Measurements from ENCODE around the gene FDXR. TPM values are rescaled to one million over a fixed set of nuclear protein-coding genes. Genes with fewer than 3 reads are reported as not detected.
"Not testable (repeated sequence)": the region's sequence is repeated elsewhere in the genome, so short reads cannot be mapped to it uniquely, and the experiment has no call there.

Gene FDXR
- total RNA-seq, 1 experiment from 2014 or later: 29.7 TPM

- peaks cover 29% of the 10 kb centered on the region for H3K36me3 Mint-ChIP-seq (ENCODE audit: insufficient read depth, unreplicated experiment)
- no peaks in the 10 kb centered on the region for H3K27me3 Mint-ChIP-seq (ENCODE audit: insufficient read depth, unreplicated experiment)
- POLR2A ChIA-PET: no interaction called here
- peaks cover 22% of the 10 kb centered on the region for H3K4me1 Mint-ChIP-seq (ENCODE audit: insufficient read depth, unreplicated experiment)
- BruUV-seq (replicated peaks): no TSS peak
- H3K4me3 Mint-ChIP-seq (ENCODE audit: unreplicated experiment): no peak overlapping the region
- CTCF ChIA-PET: interaction anchor here (1.4 to 1.5 kb wide), 2 partner anchors 79 to 90 kb away, joined by 3 to 7 read pairs; no protein-coding TSS in a partner anchor
- no peak for TF ChIP-seq CTCF (IDR thresholded peaks at IDR 0.05; ENCODE audit: unreplicated experiment)
- no peaks in the 10 kb centered on the region for H3K9me3 Mint-ChIP-seq (ENCODE audit: unreplicated experiment)
- peak; percentile 46 for DNase-seq (ENCODE audit: unreplicated experiment)
- intact Hi-C loops (cut with micrococcal nuclease): loop anchor here (5.0 kb wide), 1 partner anchor 332 kb away; no protein-coding TSS in a partner anchor
- no peak overlapping the region for H3K27ac Mint-ChIP-seq (ENCODE audit: low read depth, unreplicated experiment)
These were observed 2.3 kb downstream of the FDXR start for GRCh38 chr17:74870512-74870911.

GRCh38 chr17:74870028-74870427, 2.8 kb downstream of the FDXR start:
- Mint-ChIP-seq H3K36me3 (ENCODE audit: insufficient read depth, unreplicated experiment) (peaks cover 33% of the 10 kb centered on the region), H3K4me1 (ENCODE audit: insufficient read depth, unreplicated experiment) (peaks cover 22% of the 10 kb centered on the region)
- DNase-seq (ENCODE audit: unreplicated experiment); POLR2A ChIA-PET; BruUV-seq (replicated peaks); H3K4me3 Mint-ChIP-seq (ENCODE audit: unreplicated experiment); CTCF ChIA-PET; H3K9me3 Mint-ChIP-seq (ENCODE audit: unreplicated experiment); H3K27me3 Mint-ChIP-seq (ENCODE audit: insufficient read depth, unreplicated experiment); H3K27ac Mint-ChIP-seq (ENCODE audit: low read depth, unreplicated experiment): not testable (repeated sequence)
- intact Hi-C loops (cut with micrococcal nuclease): loop anchor here (5.0 kb wide), 1 partner anchor 332 kb away; no protein-coding TSS in a partner anchor

GRCh38 chr17:74868908-74869255, 3.9 kb downstream of the FDXR start:
- DNase-seq (ENCODE audit: unreplicated experiment): no peak
- BruUV-seq (replicated peaks): no TSS peak
- H3K4me3 Mint-ChIP-seq (ENCODE audit: unreplicated experiment): no peak overlapping the region
- peaks cover 36% of the 10 kb centered on the region for H3K36me3 Mint-ChIP-seq (ENCODE audit: insufficient read depth, unreplicated experiment)
- no peaks in the 10 kb centered on the region for H3K27me3 Mint-ChIP-seq (ENCODE audit: insufficient read depth, unreplicated experiment)
- ChIA-PET POLR2A (interaction anchor here (0.7 kb wide), 1 partner anchor 91 kb away, joined by 3 read pairs; no protein-coding TSS in a partner anchor), CTCF (interaction anchor here (0.6 to 2.0 kb wide), 5 partner anchors 10 to 592 kb away, joined by 3 to 5 read pairs (median 3); no protein-coding TSS in a partner anchor)
- no peak overlapping the region for H3K27ac Mint-ChIP-seq (ENCODE audit: low read depth, unreplicated experiment)
- H3K9me3 Mint-ChIP-seq (ENCODE audit: unreplicated experiment): no peaks in the 10 kb centered on the region
- no peak for TF ChIP-seq CTCF (IDR thresholded peaks at IDR 0.05; ENCODE audit: unreplicated experiment)
- peaks cover 20% of the 10 kb centered on the region for H3K4me1 Mint-ChIP-seq (ENCODE audit: insufficient read depth, unreplicated experiment)
- intact Hi-C loops (cut with micrococcal nuclease): loop anchor here (10.0 kb wide), 1 partner anchor 304 kb away; the partner anchor contains the start of gene CD300H

GRCh38 chr17:74868251-74868907, 4.4 kb downstream of the FDXR start:
- CTCF ChIA-PET: interaction anchor here (0.5 to 2.0 kb wide), 8 partner anchors 10 to 591 kb away, joined by 3 to 5 read pairs (median 3); no protein-coding TSS in a partner anchor
- Mint-ChIP-seq H3K36me3 (ENCODE audit: insufficient read depth, unreplicated experiment) (peaks cover 35% of the 10 kb centered on the region), H3K4me1 (ENCODE audit: insufficient read depth, unreplicated experiment) (peaks cover 18% of the 10 kb centered on the region), H3K4me3 (ENCODE audit: unreplicated experiment) (no peak overlapping the region), H3K9me3 (ENCODE audit: unreplicated experiment) (no peaks in the 10 kb centered on the region), H3K27ac (ENCODE audit: low read depth, unreplicated experiment) (no peak overlapping the region), H3K27me3 (ENCODE audit: insufficient read depth, unreplicated experiment) (no peaks in the 10 kb centered on the region)
- no peak for TF ChIP-seq CTCF (IDR thresholded peaks at IDR 0.05; ENCODE audit: unreplicated experiment)
- BruUV-seq (replicated peaks): no TSS peak
- POLR2A ChIA-PET: interaction anchor here (0.7 kb wide), 1 partner anchor 91 kb away, joined by 3 read pairs; no protein-coding TSS in a partner anchor
- no peak for DNase-seq (ENCODE audit: unreplicated experiment)
- intact Hi-C loops (cut with micrococcal nuclease): loop anchor here (10.0 kb wide), 1 partner anchor 304 kb away; the partner anchor contains the start of gene CD300H

All from MCF 10A (cell line).